Adrenal gland (tissue), 5 donors: ENCODE data around the gene TBC1D7.

Source experiments
- CTCF ChIP-seq, 6 experiments: fragments of 450-650 bp in 4 of 6; fragments of 200-600 bp in 2 of 6; sonication (generic) in 1 of 6; IDR thresholded peaks; 1 replicate in 5 of 6; 2 replicates in 1 of 6; pipeline versions ENCODE4 v1.5.1 to v1.8.0; 2016 to 2021; ENCODE audit warnings: antibody characterized with exemption in 6 of 6, mild to moderate bottlenecking in 2 of 6, moderate library complexity in 1 of 6
- POLR2A ChIP-seq, 2 donors: fragments of 450-650 bp; IDR thresholded peaks; one replicate each; pipeline ENCODE4 v1.6.1; 2017; ENCODE audit warnings: antibody characterized with exemption in 2 of 2, mild to moderate bottlenecking in 2 of 2, moderate library complexity in 1 of 2
- donor health status: DM: no; HTN: no; CAD: no.

- TF ChIP-seq CTCF (IDR thresholded peaks at IDR 0.05): no peak
- no peak for TF ChIP-seq POLR2A (IDR thresholded peaks at IDR 0.05)
These were observed 43.7 kb upstream of the TBC1D7 start for GRCh38 chr6:13372076-13372475.
